ENCODE measurements around the gene ELFN2.
"Not testable (repeated sequence)": the region's sequence is repeated elsewhere in the genome, so short reads cannot be mapped to it uniquely, and the experiment has no call there.

ELFN2 gene

GRCh38 chr22:37427135-37427710, at the start of gene ELFN2:
TSS of gene ELFN2 (minus strand) at chr22:37427479. CDS start at chr22:37375534, 51,945 bp downstream.
- DNase-seq = no peak

GRCh38 chr22:37476389-37477329, 49.4 kb upstream of the ELFN2 start:
- DNase-seq = no peak

GRCh38 chr22:37474447-37475090, 47.3 kb upstream of the ELFN2 start:
- DNase-seq = no peak

GRCh38 chr22:37473437-37473946, 46.2 kb upstream of the ELFN2 start:
- DNase-seq = no peak

GRCh38 chr22:37472418-37473006, 45.2 kb upstream of the ELFN2 start:
- peak in 1 of 2 experiments; percentile 51 for DNase-seq

GRCh38 chr22:37471727-37472417, 44.6 kb upstream of the ELFN2 start:
- no peak for DNase-seq

GRCh38 chr22:37470087-37470445, 42.8 kb upstream of the ELFN2 start:
- no peak for DNase-seq

- DNase-seq = no peak
These were observed 42.3 kb upstream of the ELFN2 start for GRCh38 chr22:37469416-37470086.

GRCh38 chr22:37468201-37468695, 41.0 kb upstream of the ELFN2 start:
- not testable (repeated sequence) for DNase-seq

GRCh38 chr22:37467391-37467955, 40.2 kb upstream of the ELFN2 start:
- no peak for DNase-seq

- no peak for DNase-seq
These were observed 36.9 kb upstream of the ELFN2 start for GRCh38 chr22:37464181-37464580.

- no peak for DNase-seq
These were observed 35.7 kb upstream of the ELFN2 start for GRCh38 chr22:37462983-37463382.

GRCh38 chr22:37462436-37462835, 35.2 kb upstream of the ELFN2 start:
- no peak for DNase-seq

- DNase-seq = no peak
These were observed 34.7 kb upstream of the ELFN2 start for GRCh38 chr22:37461961-37462360.

- DNase-seq = no peak
These were observed 33.4 kb upstream of the ELFN2 start for GRCh38 chr22:37460684-37461083.

- no peak for DNase-seq
These were observed 31.9 kb upstream of the ELFN2 start for GRCh38 chr22:37459206-37459605.

GRCh38 chr22:37457093-37457893, 30.0 kb upstream of the ELFN2 start:
- peak; percentile 92 to 93 for DNase-seq

GRCh38 chr22:37456346-37456745, 29.1 kb upstream of the ELFN2 start:
- no peak for DNase-seq

GRCh38 chr22:37455896-37456295, 28.6 kb upstream of the ELFN2 start:
- DNase-seq = no peak
